GM12878 (cell line): ENCODE measurements around the gene SMARCA4. TPM values are rescaled to one million over a fixed set of nuclear protein-coding genes. Genes with fewer than 3 reads are reported as not detected.
A peak's percentile ranks its signal among the peaks of the same experiment; 100 is the strongest.

Source experiments
- ATF7 ChIP-seq: fragments of 450-650 bp; IDR thresholded peaks from 2 replicates; pipeline ENCODE4 v1.6.1; 2016; ENCODE audit warnings: low read depth, mild to moderate bottlenecking
- CHD1 ChIP-seq: IDR thresholded peaks from 2 replicates; pipeline ENCODE4 v1.6.1; 2012; ENCODE audit warnings: low read depth, low read length, improper control_type of control experiment
- FOXM1 ChIP-seq: IDR thresholded peaks from 2 replicates; pipeline ENCODE4 v1.6.1; 2012; ENCODE audit warnings: low read depth, mild to moderate bottlenecking, inconsistent platforms, low read length, moderate library complexity
- IKZF2 ChIP-seq, 2 experiments: fragments of 450-650 bp; IDR thresholded peaks; 2 replicates each; pipeline ENCODE4 v1.6.1; 2017; ENCODE audit warnings: mild to moderate bottlenecking in 2 of 2, moderate library complexity in 2 of 2
- JUND ChIP-seq: IDR thresholded peaks from 2 replicates; pipeline ENCODE4 v1.6.1; 2012; ENCODE audit warnings: low read depth, mild to moderate bottlenecking, low read length, improper control_type of control experiment, moderate library complexity
- KLF5 ChIP-seq: fragments of 450-650 bp; IDR thresholded peaks from 2 replicates; pipeline ENCODE4 v1.6.1; 2014; ENCODE audit warnings: mild to moderate bottlenecking; ENCODE audit not compliant: partially characterized antibody
- MTA2 ChIP-seq: fragments of 450-650 bp; IDR thresholded peaks from 2 replicates; pipeline ENCODE4 v1.6.1; 2016; ENCODE audit warnings: low read depth, mild to moderate bottlenecking, moderate library complexity
- MTA3 ChIP-seq: IDR thresholded peaks from 2 replicates; pipeline ENCODE4 v1.6.1; 2012; ENCODE audit warnings: low read length, inconsistent platforms, borderline replicate concordance
- MXI1 ChIP-seq: fragments of 150-350 bp; IDR thresholded peaks from 2 replicates; pipeline ENCODE4 v1.6.1; 2011; ENCODE audit warnings: low read depth, mild to moderate bottlenecking, inconsistent platforms, low read length, improper control_type of control experiment
- NFYA ChIP-seq: IDR thresholded peaks from 2 replicates; pipeline ENCODE4 v1.6.1; 2011; ENCODE audit warnings: low read depth, mild to moderate bottlenecking, low read length, improper control_type of control experiment, borderline replicate concordance
- POLR2AphosphoS2 ChIP-seq: IDR thresholded peaks from 2 replicates; pipeline ENCODE4 v1.6.1; 2011; ENCODE audit warnings: low read depth, mild to moderate bottlenecking, low read length, improper control_type of control experiment, moderate library complexity
- RAD21 ChIP-seq: IDR thresholded peaks from 2 replicates; pipeline ENCODE4 v1.6.1; 2011; ENCODE audit warnings: mild to moderate bottlenecking, low read depth, low read length, moderate library complexity; ENCODE audit not compliant: insufficient read depth
- RELA ChIP-seq: fragments of 450-650 bp; IDR thresholded peaks from 2 replicates; pipeline ENCODE4 v1.8.0; 2014; ENCODE audit warnings: borderline replicate concordance; ENCODE audit not compliant: partially characterized antibody
- SPI1 ChIP-seq: IDR thresholded peaks from 2 replicates; pipeline ENCODE4 v1.6.1; 2011; ENCODE audit warnings: low read depth, mild to moderate bottlenecking, low read length, moderate library complexity, borderline replicate concordance; ENCODE audit not compliant: insufficient read depth
- SRF ChIP-seq, 2 experiments: IDR thresholded peaks; 2 replicates each; pipeline ENCODE4 v1.6.1; 2011; ENCODE audit warnings: low read depth in 2 of 2, low read length in 2 of 2, mild to moderate bottlenecking in 1 of 2, moderate library complexity in 1 of 2
- SUZ12 ChIP-seq: fragments of 200-600 bp; sonication (generic); IDR thresholded peaks from one replicate; pipeline ENCODE4 v1.6.1; 2018; ENCODE audit warnings: antibody characterized with exemption, mild to moderate bottlenecking; ENCODE audit not compliant: unreplicated experiment
- ZNF274 ChIP-seq: IDR thresholded peaks from one replicate; pipeline ENCODE4 v1.8.0; 2011; ENCODE audit not compliant: insufficient read length, insufficient read depth
- polyA plus RNA-seq, 11 experiments: library from polyadenylated mRNA; depleted of rRNA in 4 of 11; unstranded in 6 of 11; stranded (reverse) in 5 of 11; fragments of >200 nt; fragmentation: Nextera tagmentation in 4 of 11; fragmentation: Illumina TruSeq in 1 of 11; extraction: Ambion mirVana in 4 of 11; extraction: Trizol in 1 of 11; gene quantifications; 1 replicate in 1 of 11; 2 replicates in 10 of 11; pipeline versions ENCODE4 v1.2.1 to v1.2.3, GENCODE V29; 2011 to 2016; ENCODE audit warnings: inconsistent platforms in 2 of 11, missing spikeins in 2 of 11, low read depth in 1 of 11
- total RNA-seq, 4 experiments: library from RNA; depleted of rRNA in 3 of 4; stranded (reverse); fragments of >200 nt in 3 of 4; fragmentation: Illumina TruSeq in 1 of 4; extraction: Trizol in 1 of 4; gene quantifications; 2 replicates each; pipeline versions ENCODE4 v1.2.1 to v1.2.3, GENCODE V29; 2013 to 2021
- TF ChIP-seq, protein P1 (sequence below): fragments of 450-650 bp; IDR thresholded peaks from 2 replicates; pipeline ENCODE4 v1.6.1; 2017; ENCODE audit warnings: borderline replicate concordance
- TF ChIP-seq, protein P2 (sequence below): fragments of 450-650 bp; IDR thresholded peaks from 2 replicates; pipeline ENCODE4 v1.6.1; 2017; ENCODE audit warnings: mild to moderate bottlenecking
- TF ChIP-seq, protein P3 (sequence below): fragments of 450-650 bp; formaldehyde crosslinking; IDR thresholded peaks from 2 replicates; pipeline ENCODE4 v1.4.0; 2022; ENCODE audit warnings: mild to moderate bottlenecking, moderate library complexity
- TF ChIP-seq, protein P4 (sequence below): fragments of 450-650 bp; formaldehyde crosslinking; IDR thresholded peaks from 2 replicates; pipeline ENCODE4 v1.4.0; 2020; ENCODE audit warnings: mild to moderate bottlenecking, moderate library complexity

The SMARCA4 gene
- total and polyA plus RNA-seq, 10 of the 15 experiments (the other 5 are each of a cell fraction or from before 2014, with no cell fraction given) = 22.4 to 175 (median 57.4) TPM

DNA sequence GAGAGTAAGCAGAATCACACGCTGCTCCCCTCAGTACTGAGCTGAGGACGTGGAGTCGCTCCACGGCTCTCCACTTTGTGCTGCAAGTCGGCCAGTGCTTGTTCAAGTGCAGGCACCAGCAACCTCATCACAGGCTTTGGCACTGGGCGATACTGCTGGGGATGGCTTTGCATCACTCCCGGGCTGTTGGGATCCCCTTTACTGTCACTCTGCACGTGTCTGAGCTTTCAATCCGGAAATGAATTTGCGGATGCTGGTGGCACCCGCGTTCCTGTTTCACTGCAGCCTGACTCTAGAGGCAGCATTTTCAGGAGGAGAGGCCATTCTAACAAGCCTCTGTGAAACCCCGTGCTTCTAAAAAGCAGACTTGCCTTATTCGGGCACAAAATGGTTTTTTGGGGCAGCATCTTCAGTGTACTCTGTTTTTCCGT is 19.1 kb downstream of the SMARCA4 start (continued):
- TF ChIP-seq ATF7 = peak; percentile 43; the same call in 1 of the 2 replicates
- no peak for TF ChIP-seq KLF5
- TF ChIP-seq ZNF274 = no peak
- peak; percentile 32; the same call in 1 of the 2 replicates for TF ChIP-seq RAD21
- TF ChIP-seq, protein P1, sequence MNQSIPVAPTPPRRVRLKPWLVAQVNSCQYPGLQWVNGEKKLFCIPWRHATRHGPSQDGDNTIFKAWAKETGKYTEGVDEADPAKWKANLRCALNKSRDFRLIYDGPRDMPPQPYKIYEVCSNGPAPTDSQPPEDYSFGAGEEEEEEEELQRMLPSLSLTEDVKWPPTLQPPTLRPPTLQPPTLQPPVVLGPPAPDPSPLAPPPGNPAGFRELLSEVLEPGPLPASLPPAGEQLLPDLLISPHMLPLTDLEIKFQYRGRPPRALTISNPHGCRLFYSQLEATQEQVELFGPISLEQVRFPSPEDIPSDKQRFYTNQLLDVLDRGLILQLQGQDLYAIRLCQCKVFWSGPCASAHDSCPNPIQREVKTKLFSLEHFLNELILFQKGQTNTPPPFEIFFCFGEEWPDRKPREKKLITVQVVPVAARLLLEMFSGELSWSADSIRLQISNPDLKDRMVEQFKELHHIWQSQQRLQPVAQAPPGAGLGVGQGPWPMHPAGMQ = no peak
- peak; percentile 46; the same call in 1 of the 2 replicates for TF ChIP-seq SPI1
- TF ChIP-seq, protein P2, sequence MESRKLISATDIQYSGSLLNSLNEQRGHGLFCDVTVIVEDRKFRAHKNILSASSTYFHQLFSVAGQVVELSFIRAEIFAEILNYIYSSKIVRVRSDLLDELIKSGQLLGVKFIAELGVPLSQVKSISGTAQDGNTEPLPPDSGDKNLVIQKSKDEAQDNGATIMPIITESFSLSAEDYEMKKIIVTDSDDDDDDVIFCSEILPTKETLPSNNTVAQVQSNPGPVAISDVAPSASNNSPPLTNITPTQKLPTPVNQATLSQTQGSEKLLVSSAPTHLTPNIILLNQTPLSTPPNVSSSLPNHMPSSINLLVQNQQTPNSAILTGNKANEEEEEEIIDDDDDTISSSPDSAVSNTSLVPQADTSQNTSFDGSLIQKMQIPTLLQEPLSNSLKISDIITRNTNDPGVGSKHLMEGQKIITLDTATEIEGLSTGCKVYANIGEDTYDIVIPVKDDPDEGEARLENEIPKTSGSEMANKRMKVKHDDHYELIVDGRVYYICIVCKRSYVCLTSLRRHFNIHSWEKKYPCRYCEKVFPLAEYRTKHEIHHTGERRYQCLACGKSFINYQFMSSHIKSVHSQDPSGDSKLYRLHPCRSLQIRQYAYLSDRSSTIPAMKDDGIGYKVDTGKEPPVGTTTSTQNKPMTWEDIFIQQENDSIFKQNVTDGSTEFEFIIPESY = no peak
- TF ChIP-seq CHD1 = no peak
- no peak for TF ChIP-seq MTA3
- TF ChIP-seq, protein P3, sequence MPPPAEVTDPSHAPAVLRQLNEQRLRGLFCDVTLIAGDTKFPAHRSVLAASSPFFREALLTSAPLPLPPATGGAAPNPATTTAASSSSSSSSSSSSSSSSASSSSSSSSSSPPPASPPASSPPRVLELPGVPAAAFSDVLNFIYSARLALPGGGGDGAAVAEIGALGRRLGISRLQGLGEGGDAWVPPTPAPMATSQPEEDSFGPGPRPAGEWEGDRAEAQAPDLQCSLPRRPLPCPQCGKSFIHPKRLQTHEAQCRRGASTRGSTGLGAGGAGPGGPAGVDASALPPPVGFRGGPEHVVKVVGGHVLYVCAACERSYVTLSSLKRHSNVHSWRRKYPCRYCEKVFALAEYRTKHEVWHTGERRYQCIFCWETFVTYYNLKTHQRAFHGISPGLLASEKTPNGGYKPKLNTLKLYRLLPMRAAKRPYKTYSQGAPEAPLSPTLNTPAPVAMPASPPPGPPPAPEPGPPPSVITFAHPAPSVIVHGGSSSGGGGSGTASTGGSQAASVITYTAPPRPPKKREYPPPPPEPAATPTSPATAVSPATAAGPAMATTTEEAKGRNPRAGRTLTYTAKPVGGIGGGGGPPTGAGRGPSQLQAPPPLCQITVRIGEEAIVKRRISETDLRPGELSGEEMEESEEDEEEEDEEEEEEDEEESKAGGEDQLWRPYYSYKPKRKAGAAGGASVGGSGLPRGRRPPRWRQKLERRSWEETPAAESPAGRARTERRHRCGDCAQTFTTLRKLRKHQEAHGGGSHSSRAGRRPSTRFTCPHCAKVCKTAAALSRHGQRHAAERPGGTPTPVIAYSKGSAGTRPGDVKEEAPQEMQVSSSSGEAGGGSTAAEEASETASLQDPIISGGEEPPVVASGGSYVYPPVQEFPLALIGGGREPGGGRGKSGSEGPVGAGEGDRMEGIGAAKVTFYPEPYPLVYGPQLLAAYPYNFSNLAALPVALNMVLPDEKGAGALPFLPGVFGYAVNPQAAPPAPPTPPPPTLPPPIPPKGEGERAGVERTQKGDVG (CRISPR knock-in tag) = no peak
- peak; percentile 87 for TF ChIP-seq MXI1
- no peak for TF ChIP-seq FOXM1
- TF ChIP-seq SUZ12 = no peak
- TF ChIP-seq RELA = no peak
- peak in 1 of 2 experiments; percentile 65; a peak in 1 of 4 replicates for TF ChIP-seq SRF (IDR thresholded peaks at IDR 0.05; ENCODE audit: low read depth in 2 of 2, low read length in 2 of 2)
- TF ChIP-seq JUND = no peak
- TF ChIP-seq IKZF2 (IDR thresholded peaks at IDR 0.05) = 0 out of 4 replicates have a peak, but pooled peaks of 1 of the 2 experiments have one; percentile 26
- TF ChIP-seq POLR2AphosphoS2 = no peak
- TF ChIP-seq, protein P4, sequence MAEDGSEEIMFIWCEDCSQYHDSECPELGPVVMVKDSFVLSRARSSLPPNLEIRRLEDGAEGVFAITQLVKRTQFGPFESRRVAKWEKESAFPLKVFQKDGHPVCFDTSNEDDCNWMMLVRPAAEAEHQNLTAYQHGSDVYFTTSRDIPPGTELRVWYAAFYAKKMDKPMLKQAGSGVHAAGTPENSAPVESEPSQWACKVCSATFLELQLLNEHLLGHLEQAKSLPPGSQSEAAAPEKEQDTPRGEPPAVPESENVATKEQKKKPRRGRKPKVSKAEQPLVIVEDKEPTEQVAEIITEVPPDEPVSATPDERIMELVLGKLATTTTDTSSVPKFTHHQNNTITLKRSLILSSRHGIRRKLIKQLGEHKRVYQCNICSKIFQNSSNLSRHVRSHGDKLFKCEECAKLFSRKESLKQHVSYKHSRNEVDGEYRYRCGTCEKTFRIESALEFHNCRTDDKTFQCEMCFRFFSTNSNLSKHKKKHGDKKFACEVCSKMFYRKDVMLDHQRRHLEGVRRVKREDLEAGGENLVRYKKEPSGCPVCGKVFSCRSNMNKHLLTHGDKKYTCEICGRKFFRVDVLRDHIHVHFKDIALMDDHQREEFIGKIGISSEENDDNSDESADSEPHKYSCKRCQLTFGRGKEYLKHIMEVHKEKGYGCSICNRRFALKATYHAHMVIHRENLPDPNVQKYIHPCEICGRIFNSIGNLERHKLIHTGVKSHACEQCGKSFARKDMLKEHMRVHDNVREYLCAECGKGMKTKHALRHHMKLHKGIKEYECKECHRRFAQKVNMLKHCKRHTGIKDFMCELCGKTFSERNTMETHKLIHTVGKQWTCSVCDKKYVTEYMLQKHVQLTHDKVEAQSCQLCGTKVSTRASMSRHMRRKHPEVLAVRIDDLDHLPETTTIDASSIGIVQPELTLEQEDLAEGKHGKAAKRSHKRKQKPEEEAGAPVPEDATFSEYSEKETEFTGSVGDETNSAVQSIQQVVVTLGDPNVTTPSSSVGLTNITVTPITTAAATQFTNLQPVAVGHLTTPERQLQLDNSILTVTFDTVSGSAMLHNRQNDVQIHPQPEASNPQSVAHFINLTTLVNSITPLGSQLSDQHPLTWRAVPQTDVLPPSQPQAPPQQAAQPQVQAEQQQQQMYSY (CRISPR knock-in tag) = no peak
- no peak for TF ChIP-seq NFYA
- no peak for TF ChIP-seq MTA2
